Right atrium auricular region (tissue), 2 donors: Measurements from ENCODE around the gene PDHX. TPM values are rescaled to one million over a fixed set of nuclear protein-coding genes. Genes with fewer than 3 reads are reported as not detected.
"Not testable (repeated sequence)": the region's sequence is repeated elsewhere in the genome, so short reads cannot be mapped to it uniquely, and the experiment has no call there.

Experiments
- DNase-seq: peaks from one replicate; pipeline ENCODE4 v3.0.0-alpha.2; 2019; ENCODE audit warnings: low spot score
- H3K27ac ChIP-seq, 2 donors: fragments of 200-600 bp; sonication (generic); 1 replicate in 1 of 2; 2 replicates in 1 of 2; pipeline ENCODE4 v1.5.1; 2016 to 2019
- H3K27me3 ChIP-seq, 2 donors: fragments of 200-600 bp; sonication (generic); one replicate each; pipeline versions ENCODE4 v1.5.1 to v1.6.0; 2017 to 2019
- H3K36me3 ChIP-seq: fragments of 200-600 bp; sonication (generic); one replicate; pipeline ENCODE4 v1.5.1; 2016
- H3K4me1 ChIP-seq, 2 donors: fragments of 200-600 bp; sonication (generic); one replicate each; pipeline versions ENCODE4 v1.5.1 to v1.6.0; 2017 to 2019
- H3K4me3 ChIP-seq, 2 donors: fragments of 200-600 bp; sonication (generic); 1 replicate in 1 of 2; 2 replicates in 1 of 2; pipeline ENCODE4 v1.5.1; 2017 to 2019; ENCODE audit warnings: mild to moderate bottlenecking in 1 of 2, moderate library complexity in 1 of 2
- H3K9me3 ChIP-seq, 2 donors: fragments of 200-600 bp; sonication (generic); one replicate each; pipeline ENCODE4 v1.5.1; 2019
- total RNA-seq, 2 donors: library from RNA; depleted of rRNA; stranded (reverse); fragments of >200 nt; gene quantifications; one replicate each; pipeline ENCODE4 v1.1.0, GENCODE V29; 2016
- TF ChIP-seq, protein P1 (sequence below), 2 donors: fragments of 200-600 bp; sonication (generic); IDR thresholded peaks; one replicate each; pipeline ENCODE4 v1.5.1; 2019; ENCODE audit warnings: antibody characterized with exemption in 2 of 2

PDHX gene
- total RNA-seq, 2 donors from 2014 or later = 47.2 to 94.0 TPM

DNA sequence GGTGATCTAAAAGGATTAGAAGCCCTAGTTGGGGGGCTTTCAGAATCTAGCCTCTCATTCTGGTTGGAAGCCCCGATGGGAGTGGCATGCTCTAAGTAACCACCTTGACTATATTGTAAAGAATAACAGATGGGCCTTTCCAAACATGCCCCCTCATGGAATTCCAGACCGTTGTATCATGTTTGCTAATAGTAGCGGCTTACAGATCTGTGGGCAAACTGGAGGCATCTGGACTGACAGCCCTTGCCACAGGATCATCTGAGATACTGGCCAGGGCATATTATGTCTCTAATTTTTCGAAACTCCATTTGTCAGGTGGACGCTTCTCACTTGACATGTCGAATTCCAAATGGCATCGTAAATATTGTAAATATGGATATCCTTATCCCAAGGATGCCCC lies 10.8 kb upstream of the PDHX start:
- no peak overlapping the region for H3K4me3 ChIP-seq
- peaks cover 0 to 4% of the 10 kb centered on the region in 2 donors for H3K4me1 ChIP-seq
- H3K27ac ChIP-seq = no peak overlapping the region
- no peaks in the 10 kb centered on the region for H3K36me3 ChIP-seq
- peaks cover 0 to 4% of the 10 kb centered on the region in 2 donors for H3K9me3 ChIP-seq
- H3K27me3 ChIP-seq = no peaks in the 10 kb centered on the region
- TF ChIP-seq, protein P1, sequence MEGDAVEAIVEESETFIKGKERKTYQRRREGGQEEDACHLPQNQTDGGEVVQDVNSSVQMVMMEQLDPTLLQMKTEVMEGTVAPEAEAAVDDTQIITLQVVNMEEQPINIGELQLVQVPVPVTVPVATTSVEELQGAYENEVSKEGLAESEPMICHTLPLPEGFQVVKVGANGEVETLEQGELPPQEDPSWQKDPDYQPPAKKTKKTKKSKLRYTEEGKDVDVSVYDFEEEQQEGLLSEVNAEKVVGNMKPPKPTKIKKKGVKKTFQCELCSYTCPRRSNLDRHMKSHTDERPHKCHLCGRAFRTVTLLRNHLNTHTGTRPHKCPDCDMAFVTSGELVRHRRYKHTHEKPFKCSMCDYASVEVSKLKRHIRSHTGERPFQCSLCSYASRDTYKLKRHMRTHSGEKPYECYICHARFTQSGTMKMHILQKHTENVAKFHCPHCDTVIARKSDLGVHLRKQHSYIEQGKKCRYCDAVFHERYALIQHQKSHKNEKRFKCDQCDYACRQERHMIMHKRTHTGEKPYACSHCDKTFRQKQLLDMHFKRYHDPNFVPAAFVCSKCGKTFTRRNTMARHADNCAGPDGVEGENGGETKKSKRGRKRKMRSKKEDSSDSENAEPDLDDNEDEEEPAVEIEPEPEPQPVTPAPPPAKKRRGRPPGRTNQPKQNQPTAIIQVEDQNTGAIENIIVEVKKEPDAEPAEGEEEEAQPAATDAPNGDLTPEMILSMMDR (IDR thresholded peaks at IDR 0.05) = no peak
- DNase-seq = no peak

- H3K4me1 ChIP-seq = peaks cover 0 to 4% of the 10 kb centered on the region in 2 donors
- H3K36me3 ChIP-seq = no peaks in the 10 kb centered on the region
- H3K9me3 ChIP-seq = no peaks in the 10 kb centered on the region
- DNase-seq = no peak
- H3K27me3 ChIP-seq = no peaks in the 10 kb centered on the region
- H3K4me3 ChIP-seq = no peak overlapping the region
- TF ChIP-seq, protein P1 (IDR thresholded peaks at IDR 0.05) = no peak
- H3K27ac ChIP-seq = no peak overlapping the region
Measured at GRCh38 chr11:34907934-34908593, 8.4 kb upstream of the PDHX start.

DNA sequence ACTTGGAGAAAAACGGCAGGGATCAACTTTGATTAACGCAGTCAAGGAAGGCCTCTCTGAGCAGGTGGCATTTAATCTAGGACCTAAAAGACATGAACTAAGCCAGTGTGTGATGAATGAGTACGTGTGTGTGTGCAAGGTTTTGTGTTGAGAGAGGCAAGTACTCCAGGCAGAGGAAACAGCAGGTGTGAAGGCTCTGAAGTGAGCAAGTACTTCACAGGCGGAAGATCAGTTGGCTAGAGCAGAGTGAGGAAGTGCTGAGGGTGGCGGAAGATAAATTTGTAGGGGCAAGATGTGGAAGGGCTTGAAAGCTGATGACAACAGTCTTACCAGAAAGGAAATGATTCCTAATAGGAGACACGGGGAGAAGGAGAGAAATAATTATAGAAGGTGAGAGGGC lies 7.0 kb upstream of the PDHX start:
- H3K4me1 ChIP-seq = peaks cover 0 to 4% of the 10 kb centered on the region in 2 donors
- no peaks in the 10 kb centered on the region for H3K9me3 ChIP-seq
- DNase-seq = no peak
- H3K27ac ChIP-seq = no peak overlapping the region
- no peaks in the 10 kb centered on the region for H3K36me3 ChIP-seq
- H3K27me3 ChIP-seq = no peaks in the 10 kb centered on the region
- TF ChIP-seq, protein P1 (IDR thresholded peaks at IDR 0.05) = no peak
- H3K4me3 ChIP-seq = no peak overlapping the region

DNA sequence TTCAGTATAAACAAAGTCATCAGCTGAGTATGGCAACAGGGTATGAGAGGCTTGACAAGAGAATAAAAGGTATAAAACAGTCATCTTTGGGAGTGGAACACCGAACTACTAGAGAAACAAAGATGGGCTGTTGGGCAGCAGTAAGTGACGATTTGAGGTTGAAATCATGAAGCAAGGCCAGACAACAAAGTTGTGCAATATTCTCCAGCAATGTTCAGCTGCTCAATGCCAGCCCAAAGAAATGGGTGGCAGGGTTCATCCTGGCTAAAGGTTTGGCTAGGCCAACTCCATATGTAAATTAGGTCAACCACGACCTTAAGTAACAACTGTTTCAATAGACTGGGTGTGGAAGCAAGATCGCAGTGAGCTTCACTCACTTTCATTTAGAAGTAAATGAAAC lies 6.5 kb upstream of the PDHX start:
- Histone ChIP-seq H3K4me3 (no peak overlapping the region), H3K27me3 (no peaks in the 10 kb centered on the region), H3K36me3 (no peaks in the 10 kb centered on the region), H3K4me1 (peaks cover 0 to 4% of the 10 kb centered on the region in 2 donors), H3K27ac (no peak overlapping the region), H3K9me3 (no peaks in the 10 kb centered on the region)
- DNase-seq = no peak
- TF ChIP-seq, protein P1 (IDR thresholded peaks at IDR 0.05) = no peak

DNA sequence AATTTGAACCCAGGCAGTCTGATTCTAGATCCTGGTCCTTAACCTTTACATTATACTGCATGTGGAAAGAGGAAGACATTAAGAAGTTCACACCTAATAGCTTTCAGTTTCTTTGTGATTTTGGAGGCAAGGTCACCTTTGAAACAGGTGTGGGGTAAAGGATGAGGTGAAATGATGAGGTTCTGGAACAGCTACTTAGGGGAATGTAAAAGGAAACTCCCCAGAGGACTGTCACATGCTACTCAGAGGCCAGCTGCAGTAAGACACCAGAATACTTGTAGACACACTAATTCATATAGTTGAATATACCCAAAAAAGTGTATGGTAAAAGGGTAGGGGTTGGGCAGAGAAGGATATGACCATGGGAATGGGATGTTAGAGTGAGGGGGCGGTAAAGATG lies 5.6 kb upstream of the PDHX start:
- no peaks in the 10 kb centered on the region for H3K36me3 ChIP-seq
- no peaks in the 10 kb centered on the region for H3K9me3 ChIP-seq
- no peak overlapping the region for H3K4me3 ChIP-seq
- H3K27ac ChIP-seq = no peak overlapping the region
- DNase-seq = no peak
- peaks cover 0 to 10% of the 10 kb centered on the region in 2 donors for H3K4me1 ChIP-seq
- TF ChIP-seq, protein P1 (IDR thresholded peaks at IDR 0.05) = no peak
- H3K27me3 ChIP-seq = no peaks in the 10 kb centered on the region

DNA sequence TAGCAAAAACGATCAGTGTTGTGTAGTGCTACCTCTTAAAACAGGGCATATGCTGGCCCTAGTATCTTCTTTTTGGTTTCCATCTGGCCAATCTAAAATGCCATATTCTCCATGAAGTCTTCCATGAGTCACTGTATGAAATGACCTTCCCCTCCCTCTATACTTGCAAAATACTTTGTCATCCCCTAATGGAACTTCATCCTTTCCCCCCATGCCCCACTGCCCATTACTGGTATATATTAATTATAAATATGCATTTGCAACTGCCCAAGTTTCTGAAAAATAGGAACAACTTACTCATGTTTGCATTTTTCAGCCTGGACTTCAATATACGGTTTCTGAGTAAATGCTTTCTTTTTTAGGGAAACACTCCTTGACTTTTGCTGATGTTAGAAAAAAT lies 4.7 kb upstream of the PDHX start:
- TF ChIP-seq, protein P1 (IDR thresholded peaks at IDR 0.05) = no peak
- Histone ChIP-seq H3K9me3 (no peaks in the 10 kb centered on the region), H3K27me3 (no peaks in the 10 kb centered on the region), H3K36me3 (no peaks in the 10 kb centered on the region), H3K4me3 (no peak overlapping the region), H3K4me1 (peaks cover 0 to 10% of the 10 kb centered on the region in 2 donors), H3K27ac (no peak overlapping the region)
- DNase-seq = no peak

DNA sequence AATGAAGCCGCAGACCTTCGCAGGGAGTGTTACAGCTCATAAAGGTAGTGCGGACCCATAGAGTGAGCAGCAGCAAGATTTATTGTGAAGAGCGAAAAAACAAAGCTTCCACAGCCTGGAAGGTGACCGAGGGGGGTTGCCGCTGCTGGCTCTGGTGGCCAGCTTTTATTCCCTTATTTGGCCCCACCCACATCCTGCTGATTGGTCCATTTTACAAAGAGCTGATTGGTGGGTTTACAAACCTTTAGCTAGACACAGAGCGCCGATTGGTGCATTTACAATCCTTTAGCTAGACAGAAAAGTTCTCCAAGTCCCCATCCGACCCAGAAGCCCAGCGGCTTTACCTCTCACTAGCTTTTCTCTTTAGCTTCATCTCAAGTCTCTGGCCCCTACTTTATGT lies 2.9 kb upstream of the PDHX start:
- H3K4me3 ChIP-seq, H3K27ac ChIP-seq, H3K9me3 ChIP-seq, DNase-seq, H3K36me3 ChIP-seq, H3K27me3 ChIP-seq: not testable (repeated sequence)
- peaks cover 0 to 24% of the 10 kb centered on the region in 2 donors for H3K4me1 ChIP-seq
